Small intestine (tissue), 7 donors: ENCODE results near the gene MEIS2. TPM values are rescaled to one million over a fixed set of nuclear protein-coding genes. Genes with fewer than 3 reads are reported as not detected.

Experiments
- DNase-seq, 2 donors: peaks; one replicate each; pipeline versions ENCODE4 v3.0.0 to v3.0.0-alpha.2; 2013
- FAIRE-seq: peaks from 2 replicates; lab custom pipeline; 2012; peaks lifted over from hg19 to GRCh38; lab: Jason Lieb, UNC
- H3K27ac ChIP-seq, 3 donors: one replicate each; pipeline ENCODE4 v1.5.1; 2013; ENCODE audit warnings: low read length in 2 of 3, mild to moderate bottlenecking in 2 of 3, control low read depth in 1 of 3, inconsistent platforms in 1 of 3, low read depth in 1 of 3, moderate library complexity in 1 of 3
- H3K27me3 ChIP-seq, 3 donors: one replicate each; pipeline ENCODE4 v1.6.1; 2013; ENCODE audit warnings: low read length in 3 of 3, inconsistent platforms in 1 of 3; ENCODE audit not compliant: control insufficient read depth in 3 of 3, insufficient read depth in 3 of 3
- H3K36me3 ChIP-seq, 3 donors: one replicate each; pipeline ENCODE4 v1.6.1; 2013; ENCODE audit warnings: low read length in 3 of 3, inconsistent platforms in 1 of 3, low read depth in 1 of 3, mild to moderate bottlenecking in 1 of 3, moderate library complexity in 1 of 3; ENCODE audit not compliant: control insufficient read depth in 3 of 3, insufficient read depth in 2 of 3
- H3K4me1 ChIP-seq, 3 donors: one replicate each; pipeline ENCODE4 v1.6.1; 2013; ENCODE audit warnings: low read length in 2 of 3, inconsistent platforms in 1 of 3, low read depth in 1 of 3, mild to moderate bottlenecking in 1 of 3, moderate library complexity in 1 of 3; ENCODE audit not compliant: control insufficient read depth in 3 of 3, insufficient read depth in 2 of 3
- H3K4me3 ChIP-seq, 3 donors: one replicate each; pipeline ENCODE4 v1.5.1; 2013; ENCODE audit warnings: low read length in 3 of 3, control low read depth in 1 of 3, inconsistent platforms in 1 of 3, low read depth in 1 of 3, mild to moderate bottlenecking in 1 of 3, moderate library complexity in 1 of 3
- H3K9me3 ChIP-seq, 2 donors: one replicate each; pipeline ENCODE4 v1.6.1; 2013; ENCODE audit warnings: low read depth in 1 of 2, low read length in 1 of 2; ENCODE audit not compliant: control insufficient read depth in 2 of 2, insufficient read depth in 1 of 2
- WGBS, 3 donors: extraction: QIAGEN DNeasy Blood & Tissue Kit; methylation state at CpG; one replicate each; pipeline ENCODE4 v1.1.7; 2013; 5-methylcytosine and 5-hydroxymethylcytosine counted together
- polyA plus RNA-seq, 4 donors: library from polyadenylated mRNA; stranded (reverse) in 3 of 4; unstranded in 1 of 4; fragments of 200-250 nt in 3 of 4; fragments of 120-200 nt in 1 of 4; gene quantifications; one replicate each; pipeline versions ENCODE4 v1.2.1 to v1.2.3, GENCODE V29; 2013
- donor health status: healthy with polysubstance abuse.
- donor health status: control.
- donor health status: control.
- donor health status: Bipolar disorder and iron deficiency.
- donor health status: healthy.

MEIS2 gene
- polyA plus RNA-seq, 4 donors: 5.4 to 13.2 (median 10.2) TPM

- H3K27me3 ChIP-seq: no peaks in the 10 kb centered on the region
- no peak overlapping the region for H3K4me3 ChIP-seq
- FAIRE-seq (no peak), DNase-seq (no peak)
- 70 to 80% (median 73%) methylated on average over 3 of the region's 3 CpGs for WGBS, 3 donors
- no peak overlapping the region for H3K27ac ChIP-seq
- H3K36me3 ChIP-seq: peaks cover 2 to 4% (median 4%) of the 10 kb centered on the region in 3 donors
- peaks cover 2 to 10% (median 2%) of the 10 kb centered on the region in 3 donors for H3K4me1 ChIP-seq
- no peaks in the 10 kb centered on the region for H3K9me3 ChIP-seq
Measured at GRCh38 chr15:36897834-36898233, 202.5 kb downstream of the MEIS2 start.

- H3K36me3 ChIP-seq: peaks cover 2 to 4% (median 4%) of the 10 kb centered on the region in 3 donors
- DNase-seq (peak; percentile 68 to 78), FAIRE-seq (no peak)
- no peaks in the 10 kb centered on the region for H3K9me3 ChIP-seq
- 6 to 40% (median 18%) methylated on average over 3 of the region's 3 CpGs for WGBS, 3 donors
- peak overlapping the region in 1 of 3 donors; percentile 13 for H3K27ac ChIP-seq
- peaks cover 2 to 10% (median 2%) of the 10 kb centered on the region in 3 donors for H3K4me1 ChIP-seq
- H3K27me3 ChIP-seq: no peaks in the 10 kb centered on the region
- no peak overlapping the region for H3K4me3 ChIP-seq
Measured at GRCh38 chr15:36896949-36897348, 203.4 kb downstream of the MEIS2 start.

- WGBS, 3 donors: 82 to 92% (median 84%) methylated on average over 4 of the region's 4 CpGs
- H3K9me3 ChIP-seq: no peaks in the 10 kb centered on the region
- no peak overlapping the region for H3K27ac ChIP-seq
- H3K27me3 ChIP-seq: peaks cover 0 to 4% (median 0%) of the 10 kb centered on the region in 3 donors
- FAIRE-seq: no peak
- peaks cover 2 to 4% (median 4%) of the 10 kb centered on the region in 3 donors for H3K36me3 ChIP-seq
- H3K4me1 ChIP-seq: peaks cover 2 to 10% (median 2%) of the 10 kb centered on the region in 3 donors
- DNase-seq: no peak
- H3K4me3 ChIP-seq: no peak overlapping the region
Measured at GRCh38 chr15:36894075-36894474, 206.3 kb downstream of the MEIS2 start.

GRCh38 chr15:36893276-36893675 is 207.1 kb downstream of the MEIS2 start:
- 86 to 96% (median 90%) methylated on average over 1 of the region's 1 CpG for WGBS, 3 donors
- Histone ChIP-seq H3K4me1 (peaks cover 2 to 13% (median 2%) of the 10 kb centered on the region in 3 donors), H3K27me3 (peaks cover 0 to 11% (median 0%) of the 10 kb centered on the region in 3 donors), H3K27ac (no peak overlapping the region), H3K4me3 (no peak overlapping the region), H3K9me3 (no peaks in the 10 kb centered on the region), H3K36me3 (peaks cover 2 to 4% (median 4%) of the 10 kb centered on the region in 3 donors)
- FAIRE-seq (no peak), DNase-seq (no peak)

- Histone ChIP-seq H3K27ac (peak overlapping the region in 1 of 3 donors; percentile 12), H3K9me3 (no peaks in the 10 kb centered on the region), H3K4me3 (peak overlapping the region in 2 of 3 donors; percentile 20 to 53), H3K27me3 (peaks cover 0 to 58% (median 11%) of the 10 kb centered on the region in 3 donors), H3K4me1 (peaks cover 0 to 4% (median 2%) of the 10 kb centered on the region in 3 donors), H3K36me3 (no peaks in the 10 kb centered on the region)
- WGBS, 3 donors: 18 to 35% (median 28%) methylated on average over 51 of the region's 51 CpGs
- FAIRE-seq (no peak), DNase-seq (peak in 1 of 2 donors; percentile 18)
Measured at GRCh38 chr15:36888011-36888992, 212.0 kb downstream of the MEIS2 start.

- DNase-seq (no peak), FAIRE-seq (no peak)
- Histone ChIP-seq H3K36me3 (no peaks in the 10 kb centered on the region), H3K27ac (no peak overlapping the region), H3K27me3 (peaks cover 0 to 68% (median 18%) of the 10 kb centered on the region in 3 donors), H3K4me1 (peaks cover 0 to 12% (median 2%) of the 10 kb centered on the region in 3 donors), H3K4me3 (peak overlapping the region in 2 of 3 donors; percentile 20 to 53), H3K9me3 (no peaks in the 10 kb centered on the region)
- WGBS, 3 donors: 3 to 15% (median 5%) methylated on average over 30 to 35 of the region's 35 CpGs
Measured at GRCh38 chr15:36887214-36887961, 213.0 kb downstream of the MEIS2 start.

- no peaks in the 10 kb centered on the region for H3K36me3 ChIP-seq
- 26 to 46% (median 26%) methylated on average over 8 of the region's 8 CpGs for WGBS, 3 donors
- DNase-seq (no peak), FAIRE-seq (no peak)
- H3K27me3 ChIP-seq: peaks cover 0 to 73% (median 20%) of the 10 kb centered on the region in 3 donors
- no peaks in the 10 kb centered on the region for H3K9me3 ChIP-seq
- H3K4me3 ChIP-seq: no peak overlapping the region
- no peak overlapping the region for H3K27ac ChIP-seq
- H3K4me1 ChIP-seq: peaks cover 0 to 12% (median 2%) of the 10 kb centered on the region in 3 donors
Measured at GRCh38 chr15:36886701-36887100, 213.6 kb downstream of the MEIS2 start.

DNA sequence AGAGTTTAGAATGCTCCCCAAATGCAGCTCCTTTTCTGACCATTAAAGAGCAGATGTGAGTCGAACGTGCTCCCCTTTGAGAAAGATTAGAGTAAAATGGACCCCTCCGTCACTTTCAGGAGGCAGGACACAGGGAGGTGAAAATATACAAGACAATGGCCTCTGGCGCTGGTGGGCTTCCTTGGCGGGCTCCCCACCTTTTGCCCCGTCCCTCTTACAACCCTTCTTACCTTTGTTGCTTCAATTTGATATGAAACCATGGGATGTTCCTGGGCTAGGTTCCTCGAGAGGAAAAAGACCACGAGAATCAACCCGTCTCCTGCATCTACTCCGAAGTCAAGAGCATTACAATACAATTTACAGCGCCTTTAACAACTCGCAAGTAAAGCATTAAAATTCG is 214.2 kb downstream of the MEIS2 start:
- Histone ChIP-seq H3K36me3 (no peaks in the 10 kb centered on the region), H3K4me1 (peaks cover 0 to 12% (median 2%) of the 10 kb centered on the region in 3 donors), H3K27me3 (peaks cover 0 to 78% (median 20%) of the 10 kb centered on the region in 3 donors), H3K27ac (no peak overlapping the region), H3K4me3 (no peak overlapping the region), H3K9me3 (no peaks in the 10 kb centered on the region)
- DNase-seq (no peak), FAIRE-seq (no peak)
- WGBS, 3 donors: 61 to 79% (median 63%) methylated on average over 13 of the region's 13 CpGs
